GM21528 (cell line): ENCODE data around the gene NKTR.

Experiments
- ATAC-seq: cut with Tn5 transposase; IDR thresholded peaks from one replicate; pipeline ENCODE4 v1.9.1; 2021; ENCODE audit warnings: mild to moderate bottlenecking, moderate library complexity; ENCODE audit not compliant: unreplicated experiment, low FRiP score

The NKTR gene

DNA sequence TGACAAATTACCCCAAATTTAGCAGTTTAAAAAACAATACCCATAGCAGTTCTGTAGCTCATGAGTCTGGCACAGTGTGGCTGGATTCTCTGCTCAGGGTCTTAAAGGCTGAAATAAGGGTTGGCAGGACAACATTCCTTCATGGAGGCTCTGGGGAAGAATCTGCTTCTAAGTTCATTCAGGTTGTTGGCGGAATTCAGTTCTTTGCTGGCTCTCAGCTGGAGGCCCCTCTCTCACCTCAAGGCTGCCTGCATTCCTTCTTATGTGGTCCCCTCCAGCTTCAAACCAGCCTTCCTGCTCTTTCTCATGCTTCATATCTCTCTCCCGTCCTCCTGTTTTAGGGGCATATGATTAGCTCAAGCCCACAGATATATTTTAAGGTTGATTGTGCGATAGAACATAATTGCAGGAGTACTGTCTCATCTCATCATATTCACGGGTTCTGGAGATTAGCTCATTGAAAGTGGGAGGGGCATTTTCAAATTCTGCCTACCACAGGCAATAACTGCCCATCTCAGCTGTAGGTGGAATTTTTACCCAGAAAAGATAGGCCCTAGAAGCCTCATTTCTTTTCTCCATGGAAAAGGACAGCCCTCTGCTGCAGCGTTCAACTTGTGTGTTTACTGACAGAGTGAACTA lies 47.5 kb downstream of the NKTR start:
- no peak for ATAC-seq

- ATAC-seq, result no peak
Measured at GRCh38 chr3:42649006-42649405, 48.5 kb downstream of the NKTR start.

GRCh38 chr3:42649783-42650182 lies 49.3 kb downstream of the NKTR start:
- ATAC-seq, result no peak

DNA sequence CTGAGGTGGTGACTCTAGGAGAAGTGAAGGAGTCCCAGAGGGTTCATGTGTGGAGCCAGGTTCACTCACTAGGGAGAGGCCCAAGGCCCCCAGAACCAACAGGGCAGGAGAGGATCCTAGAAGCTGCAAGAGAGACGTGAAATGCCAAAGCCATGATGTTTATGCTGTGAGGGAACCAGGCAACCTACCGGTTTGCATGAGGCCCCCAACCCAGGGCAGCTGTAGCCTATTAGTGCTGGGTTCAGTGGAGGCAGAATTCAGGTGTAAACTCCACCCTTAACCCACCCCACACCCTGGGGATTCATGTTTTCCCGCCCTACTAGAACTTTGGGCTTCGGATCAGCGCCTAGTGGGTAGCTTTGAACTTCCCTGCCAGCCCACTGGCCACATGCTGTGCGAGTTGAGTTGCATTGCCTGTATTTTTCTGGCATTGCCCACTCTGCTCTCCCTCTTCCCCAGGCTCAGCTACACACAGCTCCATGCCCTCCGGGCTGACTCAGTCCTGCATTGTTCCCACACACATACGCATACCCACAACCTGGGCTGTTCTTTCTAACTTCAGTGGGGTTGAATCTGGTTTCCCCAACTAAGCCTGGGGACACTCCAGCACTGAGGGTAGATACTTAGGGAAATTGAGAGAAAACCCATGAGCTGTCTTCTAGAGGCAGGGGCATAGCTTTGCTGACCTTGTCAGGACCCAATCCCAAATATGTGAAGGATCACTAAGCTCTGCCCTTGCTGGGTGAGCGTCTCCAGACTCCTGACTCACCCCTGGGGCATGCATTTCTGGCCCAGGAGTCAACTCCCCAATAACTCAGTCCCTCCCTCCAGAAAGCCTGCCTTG lies 51.0 kb downstream of the NKTR start:
- ATAC-seq, result no peak

- ATAC-seq, result no peak
Measured at GRCh38 chr3:42652251-42652610, 51.7 kb downstream of the NKTR start.

GRCh38 chr3:42652611-42653302 lies 52.3 kb downstream of the NKTR start:
- ATAC-seq, result no peak

GRCh38 chr3:42653303-42653559 lies 52.7 kb downstream of the NKTR start:
- ATAC-seq, result no peak

DNA sequence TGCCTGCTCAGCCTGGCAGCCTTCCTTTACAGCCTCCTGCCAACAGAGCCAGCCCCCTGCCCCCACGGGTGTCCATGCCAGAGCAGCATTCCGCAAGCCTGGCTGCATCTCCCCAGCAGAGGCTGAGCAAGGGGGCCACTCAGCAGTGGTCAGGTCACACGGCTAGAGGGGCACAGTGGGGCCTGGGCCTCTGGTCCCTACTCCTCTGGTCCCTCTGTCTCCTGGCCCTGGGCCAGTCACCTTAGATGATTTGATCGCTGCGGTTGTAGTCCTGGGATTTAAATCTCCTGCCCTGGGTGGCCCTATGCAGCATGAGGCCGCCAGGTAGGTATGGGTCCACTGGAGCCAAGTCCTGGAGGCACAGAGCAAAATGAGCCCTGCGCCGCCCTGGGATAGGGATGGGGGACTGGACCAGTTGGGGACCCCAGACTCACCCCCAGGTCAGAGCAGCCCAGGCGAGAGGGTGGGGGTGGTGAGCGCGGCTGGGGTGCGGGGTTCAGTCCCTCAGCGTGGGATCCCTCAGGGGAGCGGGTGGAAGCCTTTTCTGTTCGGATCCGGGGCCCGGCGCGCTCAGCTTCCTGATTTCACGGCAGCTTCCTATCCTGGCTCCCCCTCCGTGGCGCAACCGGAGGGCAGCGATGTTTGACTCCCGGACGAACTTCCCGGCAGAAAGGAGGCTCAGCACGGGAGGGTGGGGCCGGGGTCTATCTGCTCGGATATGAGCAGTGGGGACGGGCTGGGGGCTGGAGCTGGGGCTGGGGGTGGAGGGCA lies 53.3 kb downstream of the NKTR start, which contains the start of gene ZBTB47:
Gene ZBTB47 (plus strand): TSS at position 138 of the 771 bp plus-strand sequence. CDS start 4,659 bp downstream, outside the sequence.
- no peak for ATAC-seq

GRCh38 chr3:42654331-42655201 lies 54.1 kb downstream of the NKTR start:
- no peak for ATAC-seq

- ATAC-seq, result no peak
Measured at GRCh38 chr3:42655331-42655888, 54.9 kb downstream of the NKTR start.

- no peak for ATAC-seq
Measured at GRCh38 chr3:42655980-42656679, 55.6 kb downstream of the NKTR start.

DNA sequence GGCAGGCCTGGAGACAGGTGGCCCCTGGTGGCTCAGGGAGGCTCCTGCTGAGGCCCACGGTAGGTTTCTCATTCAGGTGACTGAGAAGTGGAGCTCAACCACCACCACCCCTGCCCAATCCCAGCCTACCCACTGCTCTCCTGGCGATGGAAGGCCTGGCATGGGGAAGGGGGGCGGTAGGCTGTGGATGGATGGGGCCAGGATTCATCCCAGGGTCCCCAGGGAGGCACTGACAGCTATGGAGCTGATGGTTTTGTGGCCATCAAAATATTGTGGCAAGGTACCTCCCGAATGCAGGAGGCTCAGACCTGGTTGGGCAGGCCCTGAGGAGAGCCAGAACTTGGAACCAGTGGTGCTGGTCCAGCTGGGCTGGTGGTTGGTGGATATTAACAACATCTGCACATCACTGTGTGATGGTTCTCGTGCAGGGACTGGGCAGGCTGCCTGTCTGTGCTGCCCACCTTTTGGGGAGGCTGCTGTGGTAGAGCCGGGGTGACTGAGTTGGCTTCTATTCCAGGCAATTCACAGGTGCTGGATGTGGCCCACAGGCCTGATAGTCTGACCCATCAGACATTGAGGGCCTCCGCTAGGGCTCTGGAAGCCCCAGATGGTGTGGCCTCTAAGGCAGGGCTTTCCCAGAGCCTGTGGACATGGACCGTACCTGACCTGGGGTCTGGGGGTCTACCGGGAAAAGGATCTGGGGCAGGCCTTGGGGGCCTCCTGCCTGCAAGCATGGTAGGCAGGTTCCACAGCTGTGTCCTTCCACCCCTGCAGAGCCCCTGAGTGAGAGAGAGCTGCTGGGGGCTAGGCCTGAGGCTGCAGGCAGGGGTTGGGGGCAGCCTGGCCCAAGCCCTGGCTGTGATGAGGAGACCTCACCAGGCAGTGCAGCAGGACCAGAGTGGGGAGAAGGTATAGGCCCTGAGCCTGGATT lies 56.5 kb downstream of the NKTR start:
- ATAC-seq, result no peak

- no peak for ATAC-seq
Measured at GRCh38 chr3:42657675-42658074, 57.2 kb downstream of the NKTR start.

GRCh38 chr3:42658091-42658770 lies 57.7 kb downstream of the NKTR start:
- ATAC-seq, result no peak

GRCh38 chr3:42658771-42659390 lies 58.4 kb downstream of the NKTR start:
- no peak for ATAC-seq

DNA sequence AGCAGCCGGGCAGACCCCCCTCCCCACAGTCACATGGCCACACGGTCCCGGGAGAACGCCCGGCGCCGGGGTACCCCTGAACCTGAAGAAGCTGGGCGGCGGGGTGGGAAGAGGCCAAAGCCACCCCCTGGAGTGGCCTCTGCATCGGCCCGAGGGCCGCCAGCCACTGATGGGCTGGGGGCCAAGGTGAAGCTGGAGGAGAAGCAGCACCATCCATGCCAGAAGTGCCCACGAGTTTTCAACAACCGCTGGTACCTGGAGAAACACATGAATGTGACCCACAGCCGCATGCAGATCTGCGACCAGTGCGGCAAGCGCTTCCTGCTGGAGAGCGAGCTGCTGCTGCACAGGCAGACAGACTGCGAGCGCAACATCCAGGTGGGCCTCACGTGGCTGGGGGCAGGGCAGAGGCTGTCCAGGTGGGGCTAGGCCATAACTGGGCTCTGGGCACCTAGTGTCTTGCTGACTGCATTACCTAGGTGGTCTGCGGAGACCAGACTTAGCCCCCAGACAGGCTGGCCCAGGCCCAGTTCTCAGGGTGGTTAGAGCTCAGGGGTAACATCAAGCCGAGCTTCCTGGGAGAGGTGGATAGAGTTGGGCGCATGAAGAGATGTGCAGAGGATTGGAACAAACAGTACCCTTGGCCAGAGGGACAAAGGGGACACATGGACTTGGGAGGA lies 59.1 kb downstream of the NKTR start:
- no peak for ATAC-seq
